ENCODE results near the gene ALKBH4.
A peak's percentile ranks its signal among the peaks of the same experiment; 100 is the strongest.
"Not testable (repeated sequence)": the region's sequence is repeated elsewhere in the genome, so short reads cannot be mapped to it uniquely, and the experiment has no call there.

The ALKBH4 gene

GRCh38 chr7:102464577-102465280, at the start of gene ALKBH4, which contains the start of gene LRWD1:
TSS of gene ALKBH4 (minus strand) at chr7:102464863. CDS start at chr7:102464836, 27 bp downstream.
TSS of gene LRWD1 (plus strand) at chr7:102464984. CDS start at chr7:102465081, 97 bp downstream.
- Mint-ChIP-seq H3K4me3 (peak within 1 kb of the TSS; percentile 92), H3K4me1 (ENCODE audit: low read depth) (peaks cover 20% of the 10 kb centered on the region), H3K9me3 (no peaks in the 10 kb centered on the region), H3K27ac (peak within 1 kb of the TSS; percentile 82), H3K36me3 (ENCODE audit: low read depth) (peaks cover 6% of the 10 kb centered on the region), H3K27me3 (ENCODE audit: low read depth) (no peaks in the 10 kb centered on the region)

GRCh38 chr7:102512642-102513221, 48.1 kb upstream of the ALKBH4 start:
- H3K36me3 Mint-ChIP-seq (ENCODE audit: low read depth); H3K4me3 Mint-ChIP-seq; H3K9me3 Mint-ChIP-seq; H3K4me1 Mint-ChIP-seq (ENCODE audit: low read depth); H3K27me3 Mint-ChIP-seq (ENCODE audit: low read depth); H3K27ac Mint-ChIP-seq: not testable (repeated sequence)

DNA sequence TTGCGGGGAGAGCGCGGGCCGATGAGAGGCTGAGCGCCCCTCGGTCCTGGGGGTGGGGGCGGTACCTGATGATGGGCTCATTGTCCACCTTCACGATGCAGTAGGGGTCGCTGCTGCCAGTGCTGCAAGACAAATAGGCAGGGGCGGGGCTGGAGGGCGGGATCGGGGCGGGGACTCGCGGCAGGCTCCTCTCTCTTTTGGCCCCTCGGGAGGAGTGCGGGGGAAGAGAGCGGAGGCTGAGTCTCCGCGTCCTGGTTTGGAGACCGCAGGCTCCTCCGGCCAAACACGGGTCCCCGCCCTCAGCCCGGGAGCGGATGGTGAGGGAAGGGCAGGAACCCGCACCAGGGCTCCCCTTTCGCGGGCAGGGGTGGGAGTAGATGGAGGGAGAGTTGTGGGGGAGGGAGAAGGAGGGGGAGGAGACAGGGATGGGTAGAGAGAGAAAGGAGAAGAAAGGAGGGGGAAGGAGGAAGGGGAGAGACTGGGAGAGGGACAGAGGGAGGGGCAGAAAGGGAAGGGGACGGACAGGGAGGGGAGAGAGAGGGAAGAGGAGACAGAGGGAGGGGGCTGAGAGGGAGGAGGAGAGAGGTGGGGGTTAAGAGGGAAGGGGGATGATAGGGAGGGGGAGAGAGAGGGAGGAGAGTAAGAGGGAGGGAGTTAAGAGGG, 47.3 kb upstream of the ALKBH4 start:
- not testable (repeated sequence) for H3K36me3 Mint-ChIP-seq (ENCODE audit: low read depth); H3K27me3 Mint-ChIP-seq (ENCODE audit: low read depth); H3K4me1 Mint-ChIP-seq (ENCODE audit: low read depth); H3K27ac Mint-ChIP-seq; H3K4me3 Mint-ChIP-seq; H3K9me3 Mint-ChIP-seq

GRCh38 chr7:102510575-102510974, 45.9 kb upstream of the ALKBH4 start:
- H3K27ac Mint-ChIP-seq; H3K27me3 Mint-ChIP-seq (ENCODE audit: low read depth); H3K4me3 Mint-ChIP-seq; H3K4me1 Mint-ChIP-seq (ENCODE audit: low read depth); H3K9me3 Mint-ChIP-seq; H3K36me3 Mint-ChIP-seq (ENCODE audit: low read depth): not testable (repeated sequence)

GRCh38 chr7:102507410-102508088, 42.9 kb upstream of the ALKBH4 start:
- H3K9me3 Mint-ChIP-seq; H3K4me1 Mint-ChIP-seq (ENCODE audit: low read depth); H3K36me3 Mint-ChIP-seq (ENCODE audit: low read depth); H3K27me3 Mint-ChIP-seq (ENCODE audit: low read depth); H3K27ac Mint-ChIP-seq; H3K4me3 Mint-ChIP-seq: not testable (repeated sequence)

DNA sequence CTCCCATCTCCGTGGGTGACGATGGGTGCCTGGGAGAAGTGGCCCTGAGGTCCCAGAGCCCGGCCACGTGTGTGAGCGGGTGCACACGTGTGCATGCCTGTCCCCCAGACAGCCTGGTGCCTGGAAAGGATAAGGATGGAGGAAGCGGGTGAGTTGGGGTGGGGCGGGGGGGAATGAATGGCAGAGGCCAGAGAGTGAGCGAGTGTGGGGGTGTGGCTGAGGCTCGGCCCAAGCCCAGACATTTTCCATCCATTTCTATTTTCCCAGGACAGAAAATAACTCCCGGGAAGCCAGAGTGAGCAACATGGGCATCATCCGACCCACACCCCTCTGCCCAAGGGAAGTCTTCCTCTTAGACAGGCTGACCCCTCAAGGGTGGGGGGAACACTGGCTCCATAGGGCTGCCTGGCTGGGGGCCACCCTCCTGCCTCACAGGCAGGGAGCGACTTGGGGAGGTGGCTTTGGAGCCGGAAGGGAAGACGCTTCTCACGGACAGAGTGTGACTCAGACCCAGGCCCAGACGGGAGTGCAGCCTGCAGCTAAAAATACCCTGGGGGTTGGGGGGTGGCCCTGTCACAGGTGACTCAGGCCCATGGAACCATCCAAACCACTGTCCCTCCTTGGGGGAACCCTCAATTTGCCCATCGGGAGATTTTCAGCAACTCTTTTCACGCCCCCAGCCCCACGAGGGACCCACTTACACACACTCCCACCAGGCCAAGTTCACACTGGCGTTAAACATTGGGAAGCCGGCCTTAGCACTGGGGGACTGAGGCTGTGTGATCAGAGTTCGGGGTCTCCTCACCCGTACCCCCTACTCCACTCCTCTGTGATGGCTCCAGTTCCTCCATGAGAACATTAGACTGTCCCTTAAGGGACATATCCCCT, 40.9 kb upstream of the ALKBH4 start:
- H3K27ac Mint-ChIP-seq; H3K4me1 Mint-ChIP-seq (ENCODE audit: low read depth); H3K4me3 Mint-ChIP-seq; H3K27me3 Mint-ChIP-seq (ENCODE audit: low read depth); H3K9me3 Mint-ChIP-seq; H3K36me3 Mint-ChIP-seq (ENCODE audit: low read depth): not testable (repeated sequence)

DNA sequence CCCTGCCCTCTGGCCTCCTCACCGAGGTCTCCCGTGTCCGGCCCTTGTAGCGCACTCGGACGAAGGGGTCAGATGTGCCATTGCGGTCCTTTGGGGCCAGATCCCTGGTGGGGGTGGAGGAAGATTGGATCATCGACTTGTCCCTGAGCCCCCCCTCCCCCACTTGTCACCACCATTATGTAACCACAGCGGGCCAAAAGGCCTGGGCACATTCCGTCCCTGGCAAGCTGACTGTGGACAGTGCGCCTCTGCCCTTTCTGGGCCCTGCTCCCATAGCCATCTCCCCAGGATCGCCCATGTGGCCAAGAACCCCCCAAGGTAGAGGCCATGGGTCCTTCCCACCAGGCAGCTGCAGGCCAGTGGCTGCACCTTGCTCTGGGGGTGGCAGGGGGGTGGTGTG, 38.5 kb upstream of the ALKBH4 start:
- H3K27me3 Mint-ChIP-seq (ENCODE audit: low read depth); H3K4me3 Mint-ChIP-seq; H3K36me3 Mint-ChIP-seq (ENCODE audit: low read depth); H3K27ac Mint-ChIP-seq; H3K9me3 Mint-ChIP-seq; H3K4me1 Mint-ChIP-seq (ENCODE audit: low read depth): not testable (repeated sequence)

GRCh38 chr7:102498321-102498720, 33.7 kb upstream of the ALKBH4 start:
- not testable (repeated sequence) for H3K4me1 Mint-ChIP-seq (ENCODE audit: low read depth); H3K36me3 Mint-ChIP-seq (ENCODE audit: low read depth); H3K27ac Mint-ChIP-seq; H3K4me3 Mint-ChIP-seq; H3K27me3 Mint-ChIP-seq (ENCODE audit: low read depth); H3K9me3 Mint-ChIP-seq

GRCh38 chr7:102497308-102497707, 32.6 kb upstream of the ALKBH4 start:
- not testable (repeated sequence) for H3K4me1 Mint-ChIP-seq (ENCODE audit: low read depth); H3K4me3 Mint-ChIP-seq; H3K9me3 Mint-ChIP-seq; H3K27ac Mint-ChIP-seq; H3K27me3 Mint-ChIP-seq (ENCODE audit: low read depth); H3K36me3 Mint-ChIP-seq (ENCODE audit: low read depth)

GRCh38 chr7:102496861-102497260, 32.2 kb upstream of the ALKBH4 start:
- not testable (repeated sequence) for H3K9me3 Mint-ChIP-seq; H3K27ac Mint-ChIP-seq; H3K27me3 Mint-ChIP-seq (ENCODE audit: low read depth); H3K4me1 Mint-ChIP-seq (ENCODE audit: low read depth); H3K4me3 Mint-ChIP-seq; H3K36me3 Mint-ChIP-seq (ENCODE audit: low read depth)

DNA sequence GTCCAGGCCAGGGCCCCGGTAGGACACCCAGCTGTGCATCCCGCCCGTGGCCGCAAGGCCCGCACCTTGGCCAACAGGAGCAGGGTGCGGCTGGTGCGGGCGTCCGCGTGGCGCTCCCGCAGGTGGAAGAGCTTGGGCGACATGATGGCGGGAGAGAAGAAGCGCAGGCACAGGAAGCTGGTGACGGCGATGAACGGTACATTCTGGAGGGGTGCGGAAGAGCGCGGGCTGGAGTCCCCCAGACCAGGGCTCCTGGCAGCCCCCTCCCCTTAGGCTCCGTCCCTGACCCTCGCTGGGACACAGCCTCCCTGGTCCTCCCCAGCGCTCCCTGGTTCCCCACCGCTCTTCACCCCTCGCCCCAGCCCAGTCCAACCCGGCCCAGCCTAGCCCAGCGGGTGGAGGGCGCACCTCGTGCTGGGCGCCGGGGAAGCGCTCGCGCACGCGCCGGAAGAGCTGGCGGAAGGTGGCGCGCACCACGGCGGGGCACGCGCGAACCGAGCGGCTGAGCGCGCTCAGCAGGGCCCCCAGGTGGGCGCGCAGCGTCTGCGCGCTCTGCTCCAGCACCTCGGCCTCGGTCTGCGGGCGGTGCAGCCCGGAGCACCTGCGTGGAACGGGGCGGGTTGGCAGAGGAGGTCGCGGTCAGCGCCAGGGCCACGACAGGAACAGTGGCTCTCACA, 29.9 kb upstream of the ALKBH4 start:
- H3K4me1 Mint-ChIP-seq (ENCODE audit: low read depth); H3K36me3 Mint-ChIP-seq (ENCODE audit: low read depth); H3K27me3 Mint-ChIP-seq (ENCODE audit: low read depth); H3K27ac Mint-ChIP-seq; H3K9me3 Mint-ChIP-seq; H3K4me3 Mint-ChIP-seq: not testable (repeated sequence)

DNA sequence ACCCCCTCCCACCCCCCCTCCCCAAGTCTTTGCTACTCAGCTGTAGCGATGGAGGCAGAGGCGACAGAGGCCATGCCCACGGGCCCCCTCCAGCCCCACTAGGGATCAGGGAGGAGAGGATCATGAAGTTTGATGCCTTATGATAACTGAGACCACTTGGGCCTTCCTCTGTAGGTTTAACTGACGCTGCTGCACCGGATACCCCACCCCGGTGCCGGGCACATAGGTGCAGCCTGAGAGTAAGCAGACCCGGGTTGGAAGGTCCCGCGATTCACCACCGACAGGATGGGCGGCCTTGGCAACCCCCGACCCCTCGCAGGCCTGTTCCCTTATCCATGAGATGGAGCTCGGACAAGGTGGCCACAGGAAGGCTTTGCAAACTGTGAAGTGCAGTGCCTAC, 29.4 kb upstream of the ALKBH4 start:
- not testable (repeated sequence) for H3K9me3 Mint-ChIP-seq; H3K27me3 Mint-ChIP-seq (ENCODE audit: low read depth); H3K4me1 Mint-ChIP-seq (ENCODE audit: low read depth); H3K27ac Mint-ChIP-seq; H3K4me3 Mint-ChIP-seq; H3K36me3 Mint-ChIP-seq (ENCODE audit: low read depth)

GRCh38 chr7:102493220-102493935, 28.7 kb upstream of the ALKBH4 start:
- not testable (repeated sequence) for H3K4me3 Mint-ChIP-seq; H3K36me3 Mint-ChIP-seq (ENCODE audit: low read depth); H3K27me3 Mint-ChIP-seq (ENCODE audit: low read depth); H3K4me1 Mint-ChIP-seq (ENCODE audit: low read depth); H3K9me3 Mint-ChIP-seq; H3K27ac Mint-ChIP-seq

Measured in T-helper 1 cell treated with Interleukin-12 subunit alpha and Interleukin-12 subunit beta and Interleukin-4 antibody, amounts not matched to agents 30 μg/mL and 1 μg/mL, for 36 hours (primary cell).